HG03045 (cell line): Measurements from ENCODE around the gene VTI1A.
"Not testable (repeated sequence)": the region's sequence is repeated elsewhere in the genome, so short reads cannot be mapped to it uniquely, and the experiment has no call there.

ENCODE experiments used
- ATAC-seq: cut with Tn5 transposase; IDR thresholded peaks from one replicate; pipeline ENCODE4 v1.9.1; 2021; ENCODE audit warnings: mild to moderate bottlenecking, moderate library complexity; ENCODE audit not compliant: unreplicated experiment

Gene VTI1A

DNA sequence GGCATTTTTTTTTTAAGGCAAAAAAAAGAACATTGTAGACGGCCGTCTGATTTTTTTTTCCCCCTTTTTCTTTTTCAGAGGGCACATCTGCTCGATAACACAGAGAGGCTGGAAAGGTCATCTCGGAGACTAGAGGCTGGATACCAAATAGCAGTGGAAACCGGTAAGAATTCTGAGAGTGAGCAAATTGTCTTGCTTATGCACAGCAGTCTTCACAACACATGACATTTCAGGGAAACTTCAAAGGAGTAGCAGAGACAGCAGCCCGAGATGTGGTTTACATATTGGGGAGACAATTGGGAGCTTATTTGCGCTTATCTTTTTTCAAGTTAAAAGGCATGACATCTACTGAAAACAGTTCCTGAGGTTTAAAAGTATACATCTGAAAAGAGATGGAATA is 91.2 kb downstream of the VTI1A start:
- ATAC-seq, result no peak

DNA sequence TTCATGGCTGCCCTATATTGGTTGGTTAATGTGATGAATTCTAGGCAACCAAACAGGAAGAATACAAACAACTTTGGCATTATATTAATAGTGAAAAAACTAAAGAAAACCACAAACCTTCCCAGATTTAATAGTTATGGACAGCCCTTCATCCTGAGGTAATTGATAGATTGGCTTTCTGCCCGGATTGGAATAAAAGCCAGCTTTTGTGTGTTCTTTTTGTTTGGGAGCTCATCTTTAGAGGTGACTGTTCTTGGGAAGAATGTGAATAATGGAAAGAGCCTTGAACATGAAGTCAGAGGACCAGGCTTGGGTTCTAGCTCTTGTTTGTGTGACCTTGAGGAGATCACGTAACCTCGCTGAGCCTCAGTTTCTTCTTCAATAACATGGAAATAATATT is 92.3 kb downstream of the VTI1A start:
- ATAC-seq, result no peak

DNA sequence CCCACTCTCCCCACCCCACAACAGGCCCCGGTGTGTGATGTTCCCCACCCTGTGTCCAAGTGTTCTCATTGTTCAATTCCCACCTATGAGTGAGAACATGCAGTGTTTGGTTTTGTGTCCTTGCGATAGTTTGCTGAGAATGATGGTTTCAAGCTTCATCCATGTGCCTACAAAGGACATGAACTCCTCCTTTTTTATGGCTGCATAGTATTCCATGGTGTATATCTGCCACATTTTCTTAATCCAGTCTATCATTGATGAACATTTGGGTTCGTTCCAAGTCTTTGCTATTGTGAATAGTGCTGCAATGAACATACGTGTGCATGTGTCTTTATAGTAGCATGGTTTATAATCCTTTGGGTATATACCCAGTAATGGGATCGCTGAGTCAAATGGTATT is 95.8 kb downstream of the VTI1A start:
- ATAC-seq, result not testable (repeated sequence)

DNA sequence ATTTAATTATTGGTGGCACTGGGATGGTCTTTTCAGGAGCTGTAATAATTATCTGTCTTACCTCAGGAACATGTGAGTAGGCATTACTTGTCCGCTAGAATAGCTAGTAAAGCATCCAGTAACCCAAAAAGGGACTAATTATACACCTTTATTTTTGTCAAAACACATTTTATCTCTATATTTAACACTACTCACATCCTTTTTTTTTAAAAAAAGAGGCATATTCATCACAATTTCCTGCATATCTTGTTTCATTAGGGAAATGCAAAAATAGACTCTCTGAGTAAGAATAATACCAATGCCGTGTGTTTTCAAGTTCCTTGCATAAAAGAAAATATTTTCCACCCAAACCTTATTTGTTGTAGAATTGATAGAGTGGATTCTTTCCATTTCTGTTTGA is 99.5 kb downstream of the VTI1A start:
- ATAC-seq, result no peak

DNA sequence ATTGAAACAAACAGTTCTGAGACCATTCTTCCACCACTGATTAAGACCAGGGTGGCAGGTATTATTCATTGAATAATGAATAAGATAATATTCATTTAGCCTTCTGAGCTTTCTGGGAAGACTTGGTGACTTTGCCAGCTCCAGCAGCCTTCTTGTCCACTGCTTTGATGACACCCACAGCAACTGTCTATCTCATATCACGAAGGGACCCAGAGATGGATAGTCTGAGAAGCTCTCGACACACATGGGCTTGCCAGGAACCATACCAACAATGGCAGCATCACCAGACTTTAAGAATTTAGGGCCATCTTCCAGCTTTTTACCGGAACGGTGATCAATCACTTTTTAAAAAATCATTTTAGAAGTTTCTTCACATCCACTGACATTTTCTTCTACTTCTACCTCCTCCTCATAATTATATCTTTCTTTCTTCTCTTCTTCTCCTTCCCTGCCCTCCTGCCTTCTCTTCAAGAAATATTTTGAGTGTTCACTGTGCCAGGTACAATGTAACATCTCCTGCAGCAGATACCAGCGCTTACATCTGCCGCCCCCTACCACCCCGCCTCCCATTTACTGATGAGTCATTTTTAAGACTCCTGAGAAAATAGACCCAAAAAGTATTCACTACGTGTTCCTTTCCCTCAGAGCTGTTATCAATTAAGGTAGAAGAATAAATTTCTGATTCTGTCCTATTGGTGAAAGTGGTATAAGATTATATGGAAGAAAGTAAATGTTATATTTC is 101.7 kb downstream of the VTI1A start:
- ATAC-seq, result no peak

DNA sequence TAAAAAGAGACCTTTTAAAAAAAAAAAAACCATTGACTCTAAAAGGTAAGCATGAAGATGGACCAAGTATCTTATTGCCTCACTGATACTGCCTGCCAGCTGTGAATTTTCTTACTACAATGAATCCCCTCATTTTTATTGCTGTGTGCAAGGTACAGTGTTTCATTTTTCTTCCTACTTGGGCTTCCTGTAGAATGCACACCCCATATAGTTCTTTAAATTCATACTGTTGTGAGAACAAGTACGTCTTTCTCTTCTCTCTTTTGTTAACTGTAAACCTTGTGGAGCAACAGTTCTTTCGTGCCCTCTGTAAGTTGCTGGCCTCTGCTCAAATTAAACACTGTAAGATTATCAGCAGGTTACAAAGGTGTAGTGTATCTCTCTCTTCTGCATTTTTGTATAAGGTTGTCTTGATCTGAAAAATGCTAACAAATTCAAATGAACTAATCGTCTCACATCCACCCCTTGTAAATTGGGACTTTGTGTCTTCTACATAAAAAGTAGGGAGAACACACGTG is 105.6 kb downstream of the VTI1A start:
- no peak for ATAC-seq

DNA sequence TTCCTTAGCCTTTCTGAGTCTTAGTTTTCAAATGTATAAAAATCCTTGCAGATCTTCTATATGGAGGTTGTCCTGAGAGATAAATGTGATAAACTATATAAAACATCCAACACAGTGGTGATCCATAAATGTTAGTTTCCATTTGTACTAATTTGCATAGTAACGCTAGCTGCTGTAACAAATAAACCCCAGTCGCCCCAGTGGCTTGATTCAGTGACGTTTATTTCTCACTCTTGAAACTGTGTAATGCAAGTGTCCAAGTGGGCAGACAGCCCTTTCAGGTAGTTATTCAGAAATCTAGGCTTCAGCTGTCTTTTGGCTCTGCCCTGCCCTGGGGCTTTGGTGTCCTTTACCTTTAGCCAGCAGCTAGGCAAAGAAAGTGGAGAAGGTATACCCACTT is 106.3 kb downstream of the VTI1A start:
- ATAC-seq, result no peak

DNA sequence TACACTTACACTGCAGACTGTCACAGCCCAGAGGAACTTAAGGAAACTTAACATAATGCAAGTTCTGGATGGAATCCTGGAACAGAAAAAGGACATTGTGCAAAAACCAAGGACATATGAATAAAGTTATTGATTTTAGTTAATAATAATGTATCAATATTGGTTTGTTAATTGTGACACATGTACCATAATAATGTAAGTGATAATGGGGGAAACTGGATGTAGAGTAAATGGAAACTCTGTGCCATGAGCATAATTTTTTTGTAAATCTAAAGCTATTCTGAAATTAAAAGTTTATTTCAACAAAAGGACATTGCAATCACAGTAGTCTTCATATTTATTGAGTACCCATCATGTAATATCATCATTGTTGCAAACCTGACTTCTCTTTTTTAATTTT is 107.2 kb downstream of the VTI1A start:
- no peak for ATAC-seq

DNA sequence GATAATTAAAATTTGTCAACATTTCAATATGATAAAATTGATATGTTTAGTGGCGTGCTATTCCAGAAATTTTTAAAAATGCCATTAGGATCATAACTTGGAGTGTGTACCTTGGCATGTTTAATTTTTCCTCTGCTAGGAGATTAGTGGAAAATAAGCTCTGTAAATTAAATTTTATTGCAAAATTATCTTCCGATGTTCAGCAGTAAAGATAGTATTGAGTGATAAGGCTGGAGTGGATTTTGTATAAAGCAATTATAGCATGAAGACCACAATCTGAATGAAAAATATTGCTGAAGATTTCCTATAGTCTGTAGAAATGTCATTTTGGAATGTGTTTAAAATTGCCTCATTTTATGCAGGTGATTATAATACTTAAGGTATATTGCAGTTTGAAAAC is 110.2 kb downstream of the VTI1A start:
- no peak for ATAC-seq

DNA sequence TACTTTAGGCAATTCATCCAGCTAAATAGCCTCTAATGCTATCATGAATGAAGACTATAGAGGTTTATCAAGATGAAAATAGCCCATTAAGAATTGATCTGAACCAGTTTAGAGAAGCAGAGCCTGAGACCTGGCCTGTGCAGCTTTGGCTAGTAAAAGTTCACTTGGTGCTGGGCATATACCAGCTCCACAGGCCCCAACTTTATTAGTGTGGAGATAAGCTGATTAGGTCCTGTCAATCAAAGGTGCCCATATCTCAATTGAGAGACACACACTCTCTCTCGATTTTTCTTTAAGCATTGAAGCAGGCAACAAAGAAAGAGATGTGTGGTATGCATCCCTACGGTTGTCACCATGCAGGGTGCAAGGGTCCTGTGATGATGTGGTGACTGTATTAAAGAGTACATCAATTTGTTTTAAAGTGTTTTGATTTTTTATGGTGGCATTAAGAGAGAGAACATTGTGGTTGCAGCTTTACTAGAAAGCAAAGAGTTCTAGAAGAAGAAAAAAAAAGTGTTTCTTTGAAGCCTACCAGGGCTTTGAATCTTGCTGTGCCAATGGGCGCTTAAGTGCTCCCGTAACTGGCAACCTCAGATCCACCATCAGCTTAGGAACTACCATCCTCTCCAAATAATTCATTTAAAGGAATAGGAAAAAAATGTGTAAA is 111.6 kb downstream of the VTI1A start:
- ATAC-seq, result no peak

DNA sequence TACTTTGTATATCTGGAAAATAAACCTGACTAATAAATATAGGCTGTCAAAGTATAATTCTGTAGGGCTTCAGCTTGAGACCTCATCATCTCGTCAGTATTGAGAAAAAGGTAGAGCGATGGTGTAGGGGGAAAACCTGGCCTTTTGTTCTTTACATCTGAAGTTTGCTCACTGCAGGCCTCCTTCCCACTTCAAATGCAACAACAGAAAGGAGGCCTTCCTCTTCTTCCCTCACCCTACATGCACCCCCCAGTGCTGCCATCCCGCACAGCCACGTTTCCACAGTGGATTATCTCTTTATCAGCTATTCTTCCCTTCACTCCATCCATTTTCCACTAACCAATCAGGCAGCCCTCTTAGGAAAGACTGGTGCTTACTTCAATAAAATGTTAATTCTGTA is 112.3 kb downstream of the VTI1A start:
- no peak for ATAC-seq

DNA sequence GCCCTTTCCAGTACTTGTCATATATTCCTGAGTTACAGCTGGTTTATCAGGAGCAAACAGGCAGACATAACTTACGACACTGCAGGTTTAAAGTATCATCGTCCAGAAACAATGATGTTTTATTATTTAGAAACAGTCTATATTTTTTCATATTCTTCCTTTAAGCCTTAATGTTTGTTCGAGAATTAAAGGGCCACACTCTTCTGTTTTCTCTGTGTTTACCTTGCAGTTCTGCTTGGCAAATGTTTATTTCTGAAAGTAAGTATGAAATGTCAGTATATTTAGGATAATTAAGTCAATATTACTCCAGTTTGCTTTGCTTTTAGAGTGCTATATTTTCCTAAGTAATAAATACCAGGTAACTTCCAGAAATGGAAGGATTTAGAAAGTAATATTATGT is 115.1 kb downstream of the VTI1A start:
- no peak for ATAC-seq

DNA sequence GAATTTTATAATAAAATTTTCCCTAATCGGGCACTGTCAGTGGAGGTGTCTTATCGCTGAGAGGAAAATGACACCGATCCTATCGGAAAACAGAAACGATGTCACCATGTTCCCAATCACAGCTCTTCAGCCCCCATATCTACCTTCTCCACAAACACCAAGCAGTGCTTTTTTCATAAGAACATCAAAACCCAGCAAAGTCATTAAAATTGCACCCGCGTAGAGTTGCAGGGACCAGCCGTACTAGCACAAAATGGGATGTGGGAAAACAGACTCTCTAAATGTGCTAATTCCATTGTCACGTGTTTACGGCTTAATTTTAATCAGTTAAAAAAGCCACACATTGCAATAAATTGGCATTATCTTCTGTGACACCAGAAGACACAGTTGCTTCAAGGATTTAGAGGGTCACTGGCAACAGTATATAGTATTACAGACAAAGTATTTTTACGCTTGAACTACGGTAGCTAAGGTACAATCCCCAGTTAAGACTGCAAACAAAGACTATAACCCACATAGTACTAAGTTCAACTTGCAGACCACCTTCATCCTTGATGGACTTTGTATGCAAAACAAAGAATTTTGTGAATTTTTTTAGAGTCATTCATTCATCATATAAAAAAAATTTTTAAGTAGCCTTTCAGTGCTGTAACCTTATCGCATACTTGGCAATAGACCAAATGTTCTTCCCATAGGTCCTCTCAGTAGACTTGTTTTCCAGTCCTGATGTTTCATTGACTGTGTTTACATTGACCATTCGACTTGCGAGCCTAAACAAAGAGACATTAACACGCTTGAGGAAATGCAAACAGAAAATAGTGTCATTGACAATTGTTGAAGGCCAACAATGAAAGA is 116.0 kb downstream of the VTI1A start:
- no peak for ATAC-seq

DNA sequence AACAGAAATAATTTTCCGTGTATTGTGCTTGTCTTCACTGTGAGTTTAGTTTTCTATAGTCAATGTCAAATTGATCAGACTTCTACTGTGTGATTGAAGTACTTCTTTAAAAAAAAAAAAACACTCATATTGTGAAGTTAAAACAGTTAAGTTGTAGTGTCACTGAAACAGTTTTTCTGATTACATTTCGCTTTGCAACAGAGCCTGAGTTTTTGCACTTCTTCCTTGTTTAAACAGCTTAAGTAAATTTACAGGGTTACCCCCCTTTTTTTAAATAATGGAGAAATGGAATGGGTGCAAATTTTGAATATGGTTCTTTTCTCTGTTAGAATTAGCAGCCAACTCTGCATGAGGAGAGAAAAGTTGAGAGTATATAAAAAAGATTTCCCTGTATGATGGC is 117.3 kb downstream of the VTI1A start:
- ATAC-seq, result no peak

DNA sequence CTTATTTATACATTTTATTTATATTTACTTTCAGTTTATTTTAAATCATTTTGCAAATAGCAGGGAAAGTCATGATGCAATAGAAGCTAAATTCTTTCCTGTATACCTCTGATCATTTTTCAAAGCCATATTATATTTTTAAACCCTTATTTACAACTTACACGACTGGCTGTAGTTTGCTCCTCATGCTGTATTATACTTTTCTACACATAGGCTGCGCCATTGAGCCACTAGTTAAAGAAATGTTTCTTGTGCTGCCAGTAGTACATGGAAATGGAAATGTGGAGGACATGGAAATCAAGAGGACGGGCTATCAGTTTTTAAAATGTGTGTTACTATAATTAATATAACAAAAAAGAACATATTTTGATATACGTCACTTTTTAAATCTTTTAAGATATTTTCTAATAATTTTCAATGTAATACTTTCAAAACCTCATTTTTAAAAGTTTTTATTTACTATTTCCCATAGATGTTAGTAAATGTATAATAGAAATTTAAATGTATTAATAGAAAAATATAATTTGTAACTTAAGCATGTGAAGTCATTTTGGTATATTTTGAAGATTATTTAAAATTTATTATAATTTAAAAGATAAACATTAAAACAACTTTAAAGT is 118.5 kb downstream of the VTI1A start:
- no peak for ATAC-seq

DNA sequence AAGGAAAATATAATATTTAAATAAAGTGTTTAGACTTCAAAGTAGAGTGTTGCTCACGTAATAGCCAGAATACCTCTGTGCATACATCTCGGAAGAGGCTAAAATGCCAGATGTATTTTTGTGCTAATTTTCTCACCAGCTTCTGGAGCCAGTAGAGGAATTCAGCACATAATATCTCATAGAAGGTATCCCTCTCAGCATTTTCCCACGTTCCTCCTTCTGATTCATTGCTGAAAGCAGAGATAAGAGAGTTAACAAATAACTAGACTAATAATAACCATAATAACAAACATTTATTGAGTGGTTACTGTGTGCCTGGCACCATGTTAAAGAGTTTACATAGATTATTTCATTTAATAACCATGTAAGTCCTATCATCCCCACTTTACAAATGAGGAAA is 123.6 kb downstream of the VTI1A start:
- no peak for ATAC-seq

DNA sequence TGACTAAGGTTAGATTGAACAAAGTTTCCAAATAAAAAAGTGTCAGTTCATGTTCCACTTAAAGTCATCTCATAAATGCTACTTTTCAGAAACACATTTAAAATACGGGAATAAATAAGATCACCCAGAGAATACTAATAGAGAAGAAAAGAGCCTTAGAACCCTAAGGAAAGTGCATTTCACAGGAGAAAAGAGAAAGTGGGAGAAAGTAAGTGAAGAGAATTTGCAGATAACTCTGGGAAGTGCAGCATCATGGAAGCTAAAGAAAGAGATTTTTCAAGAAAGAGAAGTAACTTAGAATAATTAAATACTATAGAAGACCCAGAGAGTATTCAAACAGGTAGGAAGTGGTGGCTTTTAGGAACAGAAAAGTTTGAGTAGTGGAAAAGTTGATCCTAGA is 132.6 kb downstream of the VTI1A start:
- ATAC-seq, result no peak

DNA sequence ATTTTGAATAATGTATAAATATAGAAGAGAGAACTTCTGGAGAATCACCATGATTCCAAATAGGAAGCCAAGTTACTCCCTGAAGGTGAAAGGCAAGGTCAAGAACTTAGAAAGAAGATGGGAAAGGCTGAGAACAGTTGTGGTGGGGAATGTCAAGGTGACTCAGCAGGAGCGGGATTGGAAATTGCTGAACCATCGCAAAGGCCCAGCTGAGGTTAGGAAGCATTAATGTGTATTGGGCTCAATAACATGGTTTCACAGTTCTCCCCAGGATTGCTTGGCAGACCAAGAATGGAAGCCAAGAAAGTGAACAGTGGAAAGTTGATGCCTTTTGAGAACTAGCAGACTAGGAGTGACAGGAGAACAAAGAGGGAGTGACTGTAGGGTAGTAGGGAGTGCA is 133.3 kb downstream of the VTI1A start:
- no peak for ATAC-seq

DNA sequence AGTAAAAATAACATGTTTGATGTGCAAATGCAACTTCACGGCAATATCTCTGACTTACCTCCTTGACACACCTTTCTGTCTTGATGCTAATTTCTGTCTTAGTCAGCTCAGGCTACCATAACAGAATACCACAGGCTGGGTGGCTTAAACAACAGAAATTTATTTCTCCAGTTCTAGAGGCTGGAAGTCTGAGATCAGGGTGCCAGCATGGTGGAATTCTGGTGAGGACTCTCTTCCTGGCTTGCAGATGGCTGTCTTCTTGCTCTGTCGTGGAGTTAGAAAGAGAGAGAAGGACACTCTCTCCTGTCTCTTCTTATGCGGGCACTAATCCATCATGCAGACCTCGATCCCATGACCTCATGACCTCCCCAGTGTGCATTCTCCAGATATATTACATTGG is 134.9 kb downstream of the VTI1A start:
- ATAC-seq, result no peak

DNA sequence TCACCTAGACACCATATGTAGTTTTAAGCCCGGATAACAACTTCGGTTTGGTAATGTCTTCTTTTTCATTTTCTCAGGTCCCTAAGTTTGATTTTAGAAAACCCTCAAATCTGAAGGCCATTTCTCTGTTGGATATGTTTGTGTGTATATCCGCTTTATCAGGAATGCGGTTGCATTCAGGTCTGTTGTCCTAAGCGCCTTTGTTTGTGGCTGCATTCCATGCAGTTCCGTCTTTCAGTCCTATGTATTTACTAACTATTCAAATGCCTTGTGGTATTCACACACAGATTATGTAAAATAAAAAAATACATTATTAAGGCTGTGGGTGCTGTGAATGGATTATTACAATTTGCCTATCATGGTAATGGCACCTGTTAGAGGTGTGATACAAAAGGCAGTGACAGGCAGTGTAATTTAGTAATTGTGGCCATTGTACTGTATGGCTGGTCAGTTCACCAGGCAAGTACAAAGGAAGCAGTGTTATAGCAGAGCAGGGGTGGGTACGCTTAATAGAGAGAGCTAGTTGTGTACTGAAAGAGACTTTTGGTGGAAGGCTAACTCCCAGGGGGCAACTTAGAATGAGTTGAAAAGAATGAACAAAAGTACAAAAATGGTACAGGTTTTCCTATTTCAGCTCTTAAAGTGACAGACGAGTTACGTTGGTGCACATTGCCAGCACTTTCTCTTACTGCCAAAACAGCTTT is 136.4 kb downstream of the VTI1A start:
- ATAC-seq, result no peak

DNA sequence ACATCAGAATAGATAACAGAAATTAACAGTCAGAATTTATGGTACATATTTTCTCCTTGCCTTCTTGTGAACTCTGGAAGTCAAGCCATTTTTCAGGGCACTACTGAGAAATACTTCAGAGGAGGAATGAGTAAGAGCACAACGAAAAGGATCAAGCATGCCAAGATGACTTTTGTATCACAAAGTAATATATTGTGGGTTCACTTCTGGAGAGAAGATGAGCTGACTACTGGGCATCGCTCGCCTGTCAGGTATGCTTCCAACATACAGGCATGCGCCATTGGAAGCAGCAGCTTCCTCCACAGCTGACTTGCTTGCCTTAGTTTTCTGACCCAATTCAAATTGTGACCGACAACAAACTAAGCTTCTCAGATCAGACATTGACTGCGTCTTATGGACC is 137.3 kb downstream of the VTI1A start:
- ATAC-seq, result no peak
